ENCODE data around the gene SCARB1. TPM values are rescaled to one million over a fixed set of nuclear protein-coding genes. Genes with fewer than 3 reads are reported as not detected.

SCARB1 gene
- total RNA-seq, 4 donors from 2014 or later, result 15.3 to 55.3 (median 29.7) TPM

DNA sequence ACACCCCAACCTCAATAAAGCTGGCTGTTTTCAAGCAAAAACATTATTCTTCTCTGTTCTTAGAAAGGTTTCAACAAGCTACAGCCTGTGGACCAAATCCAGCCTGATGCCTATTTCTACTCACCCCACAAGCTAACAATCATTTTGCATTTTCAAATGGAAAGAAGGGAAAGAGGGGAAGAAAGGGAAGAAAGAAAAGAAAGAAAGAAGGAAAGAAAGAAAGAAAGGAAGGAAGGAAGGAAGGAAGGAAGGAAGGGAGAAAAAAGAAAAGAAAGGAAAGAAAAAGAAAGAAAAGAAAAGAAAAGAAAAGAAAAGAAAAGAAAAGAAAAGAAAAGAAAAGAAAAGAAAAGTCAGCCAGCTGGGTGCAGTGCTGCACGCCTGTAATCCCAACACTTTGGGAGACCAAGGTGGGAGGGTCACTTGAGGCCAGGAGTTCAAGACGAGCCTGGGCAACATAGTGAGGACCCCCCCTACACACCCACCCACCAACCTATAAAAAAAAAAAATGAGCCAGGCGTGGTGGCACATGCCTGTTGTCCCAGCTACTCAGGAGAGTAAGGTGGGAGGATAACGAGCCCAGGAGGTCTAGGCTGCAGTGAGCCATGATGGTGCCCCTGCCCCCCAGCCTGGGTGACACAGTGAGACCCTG lies 26.3 kb downstream of the SCARB1 start:
- Histone ChIP-seq H3K4me3 (no peak overlapping the region), H3K4me1 (peaks cover 0 to 27% (median 8%) of the 10 kb centered on the region in 4 donors), H3K9me3 (no peaks in the 10 kb centered on the region), H3K36me3 (no peaks in the 10 kb centered on the region), H3K27ac (peak overlapping the region in 2 of 4 donors; percentile 9 to 74), H3K27me3 (no peaks in the 10 kb centered on the region)
- DNase-seq (ENCODE audit: low spot score in 2 of 2), result no peak
- WGBS, 2 donors, result 79 to 83% methylated on average over 4 of the region's 4 CpGs
- no peak for TF ChIP-seq POLR2A (IDR thresholded peaks at IDR 0.05)
- TF ChIP-seq, protein P1, sequence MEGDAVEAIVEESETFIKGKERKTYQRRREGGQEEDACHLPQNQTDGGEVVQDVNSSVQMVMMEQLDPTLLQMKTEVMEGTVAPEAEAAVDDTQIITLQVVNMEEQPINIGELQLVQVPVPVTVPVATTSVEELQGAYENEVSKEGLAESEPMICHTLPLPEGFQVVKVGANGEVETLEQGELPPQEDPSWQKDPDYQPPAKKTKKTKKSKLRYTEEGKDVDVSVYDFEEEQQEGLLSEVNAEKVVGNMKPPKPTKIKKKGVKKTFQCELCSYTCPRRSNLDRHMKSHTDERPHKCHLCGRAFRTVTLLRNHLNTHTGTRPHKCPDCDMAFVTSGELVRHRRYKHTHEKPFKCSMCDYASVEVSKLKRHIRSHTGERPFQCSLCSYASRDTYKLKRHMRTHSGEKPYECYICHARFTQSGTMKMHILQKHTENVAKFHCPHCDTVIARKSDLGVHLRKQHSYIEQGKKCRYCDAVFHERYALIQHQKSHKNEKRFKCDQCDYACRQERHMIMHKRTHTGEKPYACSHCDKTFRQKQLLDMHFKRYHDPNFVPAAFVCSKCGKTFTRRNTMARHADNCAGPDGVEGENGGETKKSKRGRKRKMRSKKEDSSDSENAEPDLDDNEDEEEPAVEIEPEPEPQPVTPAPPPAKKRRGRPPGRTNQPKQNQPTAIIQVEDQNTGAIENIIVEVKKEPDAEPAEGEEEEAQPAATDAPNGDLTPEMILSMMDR (IDR thresholded peaks at IDR 0.05), result no peak
- TF ChIP-seq EP300 (IDR thresholded peaks at IDR 0.05), result no peak

DNA sequence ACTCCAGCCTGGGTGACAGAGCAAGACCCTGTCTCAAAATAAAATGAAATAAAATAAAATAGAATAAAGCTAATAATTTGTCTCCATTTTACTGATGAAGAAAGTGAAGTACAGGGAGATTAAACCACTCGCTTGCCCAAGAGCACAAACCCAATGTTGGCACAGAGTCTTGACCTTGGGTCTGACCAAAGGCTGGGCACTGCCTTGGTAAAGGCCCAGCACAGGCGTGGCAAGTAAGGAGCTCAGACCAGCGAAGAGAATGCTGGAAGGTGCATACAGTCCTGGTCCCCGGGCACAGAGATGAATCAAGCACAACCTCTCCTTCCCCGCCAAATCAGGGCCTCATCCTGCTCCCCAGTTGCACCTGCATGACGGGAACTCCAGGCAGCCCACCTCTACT lies 26.9 kb downstream of the SCARB1 start:
- DNase-seq (ENCODE audit: low spot score in 2 of 2), result no peak
- WGBS, 2 donors, result 89 to 94% methylated on average over 6 of the region's 6 CpGs
- H3K9me3 ChIP-seq, result no peaks in the 10 kb centered on the region
- H3K27ac ChIP-seq, result no peak overlapping the region
- no peak overlapping the region for H3K4me3 ChIP-seq
- peaks cover 0 to 22% (median 7%) of the 10 kb centered on the region in 4 donors for H3K4me1 ChIP-seq
- H3K27me3 ChIP-seq, result no peaks in the 10 kb centered on the region
- TF ChIP-seq, protein P1 (IDR thresholded peaks at IDR 0.05), result no peak
- no peak for TF ChIP-seq EP300 (IDR thresholded peaks at IDR 0.05)
- TF ChIP-seq POLR2A (IDR thresholded peaks at IDR 0.05), result no peak
- no peaks in the 10 kb centered on the region for H3K36me3 ChIP-seq

DNA sequence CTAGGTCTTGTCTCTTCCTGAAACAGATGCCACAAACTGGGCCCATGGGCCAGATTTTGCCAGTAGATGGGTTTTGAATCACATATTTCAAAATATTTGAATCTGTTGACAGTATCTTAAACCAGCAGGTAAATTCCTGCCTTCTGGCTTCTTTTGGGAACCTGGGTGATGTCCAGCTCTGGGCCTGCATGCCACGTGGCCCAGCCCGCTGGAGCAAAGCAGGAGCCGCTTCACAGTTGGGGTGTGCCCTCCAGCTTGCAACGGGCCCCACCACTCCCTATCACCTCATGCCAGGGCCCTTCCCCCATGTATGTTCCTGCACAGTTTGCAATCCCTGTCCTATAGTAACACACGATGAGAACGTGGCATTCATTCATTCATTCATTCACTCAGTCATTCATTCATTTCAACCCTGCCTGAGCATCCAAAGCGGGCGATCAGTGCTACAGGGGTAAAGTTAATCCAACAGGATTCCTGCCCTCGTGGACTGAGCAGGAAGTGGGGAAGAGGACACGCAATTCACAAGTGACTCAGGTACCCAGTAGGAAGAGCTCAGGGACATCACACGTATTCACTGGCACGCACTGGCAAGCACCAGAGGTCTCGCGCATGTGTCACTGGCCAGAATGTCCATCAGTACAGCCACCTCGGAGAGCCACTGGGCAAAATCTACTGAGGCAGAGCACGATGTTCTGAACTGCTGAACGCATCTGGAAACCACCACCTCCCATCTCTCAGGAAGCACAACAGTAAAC lies 27.8 kb downstream of the SCARB1 start:
- peaks cover 0 to 22% (median 7%) of the 10 kb centered on the region in 4 donors for H3K4me1 ChIP-seq
- H3K4me3 ChIP-seq, result no peak overlapping the region
- H3K27me3 ChIP-seq, result no peaks in the 10 kb centered on the region
- no peaks in the 10 kb centered on the region for H3K9me3 ChIP-seq
- WGBS, 2 donors, result 84 to 85% methylated on average over 17 of the region's 17 CpGs
- H3K27ac ChIP-seq, result no peak overlapping the region
- DNase-seq (ENCODE audit: low spot score in 2 of 2), result no peak
- TF ChIP-seq, protein P1 (IDR thresholded peaks at IDR 0.05), result no peak
- no peak for TF ChIP-seq POLR2A (IDR thresholded peaks at IDR 0.05)
- TF ChIP-seq EP300 (IDR thresholded peaks at IDR 0.05), result no peak
- H3K36me3 ChIP-seq, result no peaks in the 10 kb centered on the region

DNA sequence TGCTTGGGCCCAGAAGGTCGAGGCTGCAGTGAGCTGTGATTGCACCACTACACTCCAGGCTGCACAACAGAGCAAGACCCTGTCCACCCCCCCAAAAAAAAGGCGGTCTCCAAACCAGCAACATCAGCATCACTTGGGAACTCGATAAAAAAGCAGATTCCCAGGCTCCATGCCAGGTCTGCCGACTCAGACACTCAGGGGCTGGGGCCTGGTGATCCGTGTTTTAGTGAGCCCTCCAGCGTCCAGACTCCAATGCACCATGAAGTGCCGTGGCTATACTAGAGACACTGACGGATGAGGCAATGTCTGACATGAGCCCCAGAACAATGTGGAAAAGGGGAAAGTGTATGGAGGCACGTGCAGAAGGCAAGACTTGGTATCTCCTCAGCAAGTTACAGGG lies 28.8 kb downstream of the SCARB1 start:
- TF ChIP-seq POLR2A (IDR thresholded peaks at IDR 0.05) (no peak), EP300 (IDR thresholded peaks at IDR 0.05) (no peak)
- TF ChIP-seq, protein P1 (IDR thresholded peaks at IDR 0.05), result no peak

DNA sequence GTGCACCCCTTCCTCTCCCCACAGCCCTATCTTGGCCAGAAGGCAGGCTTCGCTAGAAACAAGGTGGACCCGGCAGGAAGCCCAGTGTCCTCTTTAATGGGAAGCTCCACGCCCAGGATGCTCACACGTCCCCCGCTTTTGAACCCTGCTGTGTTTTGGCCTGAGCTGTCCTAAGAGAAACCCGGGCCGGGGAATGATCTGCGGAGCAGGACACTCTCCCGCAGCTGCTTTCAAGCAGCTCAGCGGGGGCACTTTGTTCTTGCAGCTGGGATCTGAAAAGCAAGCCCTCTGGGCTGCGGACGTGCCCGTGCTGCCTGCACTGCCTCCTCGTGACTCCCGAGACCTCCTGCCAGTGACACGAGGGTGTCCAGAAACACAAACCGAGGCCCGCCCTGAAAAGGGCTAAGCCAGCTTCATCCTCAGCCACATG lies 30.0 kb downstream of the SCARB1 start:
- H3K36me3 ChIP-seq, result no peaks in the 10 kb centered on the region
- no peak overlapping the region for H3K4me3 ChIP-seq
- no peaks in the 10 kb centered on the region for H3K9me3 ChIP-seq
- no peak for DNase-seq (ENCODE audit: low spot score in 2 of 2)
- H3K4me1 ChIP-seq, result peaks cover 0 to 29% (median 10%) of the 10 kb centered on the region in 4 donors
- H3K27me3 ChIP-seq, result no peaks in the 10 kb centered on the region
- no peak for TF ChIP-seq EP300 (IDR thresholded peaks at IDR 0.05)
- TF ChIP-seq, protein P1 (IDR thresholded peaks at IDR 0.05), result no peak
- TF ChIP-seq POLR2A (IDR thresholded peaks at IDR 0.05), result no peak
- peak overlapping the region in 1 of 4 donors; percentile 57 for H3K27ac ChIP-seq
- 44 to 51% methylated on average over 12 to 18 of the region's 18 CpGs for WGBS, 2 donors

More for the DNA sequence above, 28.8 kb downstream of the SCARB1 start:
- no peak overlapping the region for H3K27ac ChIP-seq
- H3K4me1 ChIP-seq, result peaks cover 0 to 22% (median 7%) of the 10 kb centered on the region in 4 donors
- no peak overlapping the region for H3K4me3 ChIP-seq
- WGBS, 2 donors, result 73 to 83% methylated on average over 9 of the region's 9 CpGs
- H3K36me3 ChIP-seq, result no peaks in the 10 kb centered on the region
- no peaks in the 10 kb centered on the region for H3K27me3 ChIP-seq
- H3K9me3 ChIP-seq, result no peaks in the 10 kb centered on the region
- no peak for DNase-seq (ENCODE audit: low spot score in 2 of 2)

All from tibial nerve (tissue), 4 donors.